ENCODE results near the gene POLE2. TPM values are rescaled to one million over a fixed set of nuclear protein-coding genes. Genes with fewer than 3 reads are reported as not detected.
"Not testable (repeated sequence)": the region's sequence is repeated elsewhere in the genome, so short reads cannot be mapped to it uniquely, and the experiment has no call there.

The POLE2 gene
- total and polyA plus RNA-seq, 2 donors: 3.4 to 19.3 TPM

DNA sequence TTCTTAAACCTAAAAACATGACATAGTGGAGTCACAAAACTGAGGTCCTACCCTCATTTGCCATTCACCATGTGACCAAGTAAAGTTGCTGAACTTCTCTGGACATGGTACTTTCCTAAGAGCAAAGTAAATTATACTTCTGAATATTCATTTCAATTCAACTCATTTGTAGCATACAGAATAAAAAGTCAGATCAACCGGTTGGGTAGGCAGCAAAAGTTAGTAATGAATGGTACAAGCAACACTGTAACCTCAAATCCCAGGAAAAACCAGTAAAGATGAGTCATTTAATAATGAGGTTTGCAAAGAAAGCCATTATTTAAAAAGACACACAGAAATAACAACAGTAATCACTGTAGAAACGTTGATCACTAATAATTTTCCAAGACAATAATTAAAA is 8.7 kb downstream of the POLE2 start:
- Histone ChIP-seq H3K4me3 (ENCODE audit: low read length in 2 of 2) (no peak overlapping the region), H3K27ac (ENCODE audit: low read depth in 1 of 2, low read length in 1 of 2) (no peak overlapping the region), H3K36me3 (ENCODE audit: control insufficient read depth in 2 of 2, insufficient read depth in 2 of 2, low read length in 1 of 2) (peaks cover 3 to 27% of the 10 kb centered on the region in 2 donors), H3K27me3 (ENCODE audit: control insufficient read depth in 2 of 2, insufficient read depth in 1 of 2, low read length in 1 of 2) (no peaks in the 10 kb centered on the region), H3K4me1 (ENCODE audit: control insufficient read depth in 2 of 2, insufficient read depth in 2 of 2, low read length in 2 of 2) (no peaks in the 10 kb centered on the region), H3K9me3 (ENCODE audit: control insufficient read depth in 2 of 2, insufficient read depth in 1 of 2, low read length in 1 of 2) (no peaks in the 10 kb centered on the region)
- no peak for DNase-seq (ENCODE audit: low read depth in 6 of 9, low spot score in 9 of 9)
- 95% methylated on average over 2 of the region's 2 CpGs for WGBS

DNA sequence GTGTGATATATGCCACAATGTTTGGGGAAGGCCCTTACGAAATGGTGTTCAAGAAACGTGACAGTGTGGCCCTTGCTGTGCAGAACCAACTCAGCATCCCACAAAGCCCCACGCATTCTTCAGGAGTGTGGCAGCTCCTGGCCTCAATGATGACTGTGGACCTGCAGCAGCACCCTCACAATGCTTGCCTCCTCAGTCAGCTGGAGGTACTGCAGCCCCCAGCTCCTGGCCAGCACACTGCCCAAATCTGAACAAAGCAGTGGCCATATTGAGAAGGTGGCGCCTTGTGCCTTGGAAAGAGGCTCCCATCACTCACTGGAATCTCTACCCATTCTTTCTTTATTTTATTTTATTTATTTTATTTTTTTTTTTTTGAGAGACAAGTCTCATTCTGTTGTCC is 10.4 kb downstream of the POLE2 start:
- Histone ChIP-seq H3K27me3 (ENCODE audit: control insufficient read depth in 2 of 2, insufficient read depth in 1 of 2, low read length in 1 of 2) (no peaks in the 10 kb centered on the region), H3K4me1 (ENCODE audit: control insufficient read depth in 2 of 2, insufficient read depth in 2 of 2, low read length in 2 of 2) (no peaks in the 10 kb centered on the region), H3K27ac (ENCODE audit: low read depth in 1 of 2, low read length in 1 of 2) (no peak overlapping the region), H3K36me3 (ENCODE audit: control insufficient read depth in 2 of 2, insufficient read depth in 2 of 2, low read length in 1 of 2) (peaks cover 3 to 24% of the 10 kb centered on the region in 2 donors), H3K4me3 (ENCODE audit: low read length in 2 of 2) (no peak overlapping the region), H3K9me3 (ENCODE audit: control insufficient read depth in 2 of 2, insufficient read depth in 1 of 2, low read length in 1 of 2) (no peaks in the 10 kb centered on the region)
- DNase-seq (ENCODE audit: low read depth in 6 of 9, low spot score in 9 of 9): no peak
- WGBS: 98% methylated on average over 4 of the region's 4 CpGs

DNA sequence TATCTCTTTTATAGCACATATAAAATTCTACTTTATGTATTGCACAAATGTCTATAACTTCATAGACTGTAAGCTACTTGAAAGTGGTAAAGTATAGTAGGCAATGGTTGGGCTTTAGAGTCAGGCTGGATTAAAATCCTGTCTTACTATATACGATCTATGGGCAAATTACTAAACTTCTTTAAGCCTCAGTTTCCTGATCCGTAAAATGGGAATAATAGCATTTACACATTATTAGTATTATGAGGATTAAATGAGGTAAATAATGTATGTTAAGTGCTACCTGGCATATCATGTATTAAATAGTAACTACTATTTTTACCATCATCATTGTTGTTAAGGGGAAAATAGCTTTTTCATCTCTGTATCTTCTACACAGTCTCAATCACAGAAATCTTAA is 14.4 kb downstream of the POLE2 start:
- DNase-seq (ENCODE audit: low read depth in 6 of 9, low spot score in 9 of 9): no peak
- peaks cover 0 to 22% of the 10 kb centered on the region in 2 donors for H3K36me3 ChIP-seq (ENCODE audit: control insufficient read depth in 2 of 2, insufficient read depth in 2 of 2, low read length in 1 of 2)
- H3K27ac ChIP-seq (ENCODE audit: low read depth in 1 of 2, low read length in 1 of 2): no peak overlapping the region
- H3K4me3 ChIP-seq (ENCODE audit: low read length in 2 of 2): no peak overlapping the region
- no peaks in the 10 kb centered on the region for H3K9me3 ChIP-seq (ENCODE audit: control insufficient read depth in 2 of 2, insufficient read depth in 1 of 2, low read length in 1 of 2)
- H3K4me1 ChIP-seq (ENCODE audit: control insufficient read depth in 2 of 2, insufficient read depth in 2 of 2, low read length in 2 of 2): no peaks in the 10 kb centered on the region
- 98% methylated on average over 2 of the region's 2 CpGs for WGBS
- no peaks in the 10 kb centered on the region for H3K27me3 ChIP-seq (ENCODE audit: control insufficient read depth in 2 of 2, insufficient read depth in 1 of 2, low read length in 1 of 2)

DNA sequence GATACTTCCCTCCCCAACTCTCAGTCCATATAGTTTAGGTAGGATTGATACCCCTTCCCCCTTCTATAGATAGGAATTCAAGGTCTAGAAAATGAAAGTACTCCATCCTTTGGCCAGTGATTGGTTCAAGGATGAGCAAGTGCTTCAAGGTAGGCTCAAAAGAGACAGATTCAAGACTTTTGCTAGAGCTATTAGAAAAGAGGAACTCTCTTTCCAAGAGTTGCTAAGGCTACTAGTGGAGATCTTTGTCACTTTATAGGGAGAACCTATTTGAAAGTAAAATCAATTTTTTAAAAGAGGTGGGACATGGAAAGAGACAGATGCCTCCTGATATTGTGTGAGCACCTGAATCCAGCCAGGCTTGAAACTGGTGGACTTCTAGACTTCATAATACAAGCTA is 17.5 kb downstream of the POLE2 start:
- Histone ChIP-seq H3K36me3 (ENCODE audit: control insufficient read depth in 2 of 2, insufficient read depth in 2 of 2, low read length in 1 of 2) (peaks cover 0 to 13% of the 10 kb centered on the region in 2 donors), H3K27ac (ENCODE audit: low read depth in 1 of 2, low read length in 1 of 2) (no peak overlapping the region), H3K4me1 (ENCODE audit: control insufficient read depth in 2 of 2, insufficient read depth in 2 of 2, low read length in 2 of 2) (no peaks in the 10 kb centered on the region), H3K4me3 (ENCODE audit: low read length in 2 of 2) (no peak overlapping the region), H3K27me3 (ENCODE audit: control insufficient read depth in 2 of 2, insufficient read depth in 1 of 2, low read length in 1 of 2) (no peaks in the 10 kb centered on the region), H3K9me3 (ENCODE audit: control insufficient read depth in 2 of 2, insufficient read depth in 1 of 2, low read length in 1 of 2) (no peaks in the 10 kb centered on the region)
- no peak for DNase-seq (ENCODE audit: low read depth in 6 of 9, low spot score in 9 of 9)

DNA sequence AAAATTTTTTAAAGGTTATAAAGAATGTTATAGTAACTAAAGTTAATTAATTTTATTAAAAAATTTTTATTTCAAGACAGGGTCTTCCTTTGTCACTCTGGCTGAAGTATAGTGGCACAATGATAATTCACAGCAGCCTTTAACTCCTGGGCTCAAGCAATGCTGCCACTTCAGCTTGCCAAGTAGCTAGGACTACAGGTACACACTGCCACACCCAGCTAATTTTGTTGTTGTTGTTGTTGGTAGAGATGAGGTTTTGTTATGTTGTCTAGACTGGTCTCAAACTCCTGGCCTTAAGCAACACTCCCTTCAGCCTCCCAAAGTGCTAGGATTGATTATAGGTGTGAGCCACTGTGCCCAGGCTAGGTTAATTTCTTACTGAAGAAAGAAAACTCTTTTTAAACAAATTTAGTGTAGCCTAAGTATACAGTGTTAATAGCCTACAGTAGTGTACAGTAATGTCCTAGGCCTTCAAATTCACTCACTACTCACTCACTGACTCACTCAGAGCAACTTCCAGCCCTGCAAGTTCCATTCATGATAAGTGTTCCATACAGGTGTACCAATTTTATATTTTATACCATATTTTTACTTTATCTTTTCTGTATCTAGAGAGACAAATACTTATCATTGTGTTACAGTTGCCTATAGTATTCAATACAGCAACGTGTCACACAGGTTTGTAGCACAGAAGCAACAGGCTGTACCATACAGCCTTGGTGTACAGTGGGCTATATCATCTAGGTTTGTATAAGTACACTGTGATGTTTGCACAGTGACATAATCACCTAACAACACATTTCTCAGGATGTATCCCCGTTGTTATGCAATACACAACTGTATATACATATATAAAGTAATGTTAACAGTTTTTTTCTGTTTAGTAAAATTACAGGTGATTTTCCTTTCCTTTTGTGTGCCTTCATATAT is 28.2 kb downstream of the POLE2 start:
- 95% methylated on average over 2 of the region's 2 CpGs for WGBS
- H3K9me3 ChIP-seq (ENCODE audit: control insufficient read depth in 2 of 2, insufficient read depth in 1 of 2, low read length in 1 of 2): no peaks in the 10 kb centered on the region
- no peaks in the 10 kb centered on the region for H3K27me3 ChIP-seq (ENCODE audit: control insufficient read depth in 2 of 2, insufficient read depth in 1 of 2, low read length in 1 of 2)
- H3K4me3 ChIP-seq (ENCODE audit: low read length in 2 of 2): no peak overlapping the region
- H3K4me1 ChIP-seq (ENCODE audit: control insufficient read depth in 2 of 2, insufficient read depth in 2 of 2, low read length in 2 of 2): no peaks in the 10 kb centered on the region
- DNase-seq (ENCODE audit: low read depth in 6 of 9, low spot score in 9 of 9): no peak
- H3K27ac ChIP-seq (ENCODE audit: low read depth in 1 of 2, low read length in 1 of 2): no peak overlapping the region
- no peaks in the 10 kb centered on the region for H3K36me3 ChIP-seq (ENCODE audit: control insufficient read depth in 2 of 2, insufficient read depth in 2 of 2, low read length in 1 of 2)

DNA sequence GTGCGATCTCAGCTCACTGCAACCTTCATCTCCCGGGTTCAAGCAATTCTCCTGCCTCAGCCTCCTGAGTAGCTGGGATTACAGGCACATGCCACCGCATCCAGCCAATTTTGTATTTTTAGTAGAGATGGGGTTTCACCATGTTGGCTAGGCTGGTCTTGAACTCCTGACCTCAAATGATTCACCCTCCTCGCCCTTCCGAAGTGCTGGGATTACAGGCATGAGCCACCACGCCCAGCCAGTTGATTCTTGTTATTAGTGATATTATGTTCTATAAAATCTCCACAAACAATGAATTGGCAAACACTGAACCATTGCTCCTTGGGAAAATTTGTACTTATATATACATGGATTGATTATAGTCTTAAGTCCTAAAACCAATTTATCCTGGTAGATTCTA is 30.5 kb downstream of the POLE2 start:
- H3K27me3 ChIP-seq (ENCODE audit: control insufficient read depth in 2 of 2, insufficient read depth in 1 of 2, low read length in 1 of 2); H3K27ac ChIP-seq (ENCODE audit: low read depth in 1 of 2, low read length in 1 of 2); DNase-seq (ENCODE audit: low read depth in 6 of 9, low spot score in 9 of 9); H3K9me3 ChIP-seq (ENCODE audit: control insufficient read depth in 2 of 2, insufficient read depth in 1 of 2, low read length in 1 of 2); H3K4me3 ChIP-seq (ENCODE audit: low read length in 2 of 2); H3K4me1 ChIP-seq (ENCODE audit: control insufficient read depth in 2 of 2, insufficient read depth in 2 of 2, low read length in 2 of 2); H3K36me3 ChIP-seq (ENCODE audit: control insufficient read depth in 2 of 2, insufficient read depth in 2 of 2, low read length in 1 of 2): not testable (repeated sequence)
- WGBS: 98% methylated on average over 6 of the region's 6 CpGs

DNA sequence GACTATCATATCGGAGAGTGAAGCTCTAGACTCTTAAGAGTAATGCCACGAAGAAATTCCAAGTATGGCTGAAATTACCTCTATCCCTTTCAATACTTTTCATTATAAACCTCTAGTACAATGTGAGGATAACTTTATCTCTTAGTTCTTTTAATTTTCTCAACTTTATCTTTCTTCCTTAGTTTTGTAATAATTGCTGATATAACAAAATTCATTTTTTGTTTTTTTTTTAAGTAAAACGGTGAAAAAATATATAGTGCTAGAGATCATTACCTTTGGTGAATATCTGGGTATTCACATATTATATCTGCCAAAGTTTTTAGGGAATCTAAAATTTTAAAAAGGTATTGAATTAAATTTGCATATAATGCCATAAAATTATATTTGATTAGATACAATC is 33.5 kb downstream of the POLE2 start:
- DNase-seq (ENCODE audit: low read depth in 6 of 9, low spot score in 9 of 9): no peak
- H3K27me3 ChIP-seq (ENCODE audit: control insufficient read depth in 2 of 2, insufficient read depth in 1 of 2, low read length in 1 of 2): no peaks in the 10 kb centered on the region
- no peaks in the 10 kb centered on the region for H3K9me3 ChIP-seq (ENCODE audit: control insufficient read depth in 2 of 2, insufficient read depth in 1 of 2, low read length in 1 of 2)
- no peak overlapping the region for H3K27ac ChIP-seq (ENCODE audit: low read depth in 1 of 2, low read length in 1 of 2)
- H3K36me3 ChIP-seq (ENCODE audit: control insufficient read depth in 2 of 2, insufficient read depth in 2 of 2, low read length in 1 of 2): peaks cover 4 to 10% of the 10 kb centered on the region in 2 donors
- 97% methylated on average over 3 of the region's 3 CpGs for WGBS
- H3K4me3 ChIP-seq (ENCODE audit: low read length in 2 of 2): no peak overlapping the region
- H3K4me1 ChIP-seq (ENCODE audit: control insufficient read depth in 2 of 2, insufficient read depth in 2 of 2, low read length in 2 of 2): no peaks in the 10 kb centered on the region

DNA sequence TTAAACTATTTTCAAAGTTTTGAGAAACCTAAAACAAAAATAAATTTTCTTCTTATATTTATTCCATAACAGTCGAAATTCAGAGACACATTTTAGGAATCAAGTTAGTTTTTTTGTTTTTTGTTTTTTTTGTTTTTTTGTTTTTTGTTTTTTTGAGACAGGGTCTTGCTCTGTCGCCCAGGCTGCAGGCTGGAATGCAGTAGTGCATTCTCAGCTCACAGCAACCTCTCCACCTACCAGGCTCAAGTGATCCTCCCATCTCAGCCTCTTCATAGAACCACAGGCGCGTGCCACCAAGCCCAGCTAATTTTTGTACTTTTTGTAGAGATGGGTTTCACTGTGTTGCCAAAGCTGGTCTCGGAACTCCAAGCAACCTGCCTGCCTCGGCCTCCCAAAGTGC is 34.5 kb downstream of the POLE2 start:
- WGBS: 99% methylated on average over 6 of the region's 6 CpGs
- no peak overlapping the region for H3K4me3 ChIP-seq (ENCODE audit: low read length in 2 of 2)
- H3K4me1 ChIP-seq (ENCODE audit: control insufficient read depth in 2 of 2, insufficient read depth in 2 of 2, low read length in 2 of 2): no peaks in the 10 kb centered on the region

DNA sequence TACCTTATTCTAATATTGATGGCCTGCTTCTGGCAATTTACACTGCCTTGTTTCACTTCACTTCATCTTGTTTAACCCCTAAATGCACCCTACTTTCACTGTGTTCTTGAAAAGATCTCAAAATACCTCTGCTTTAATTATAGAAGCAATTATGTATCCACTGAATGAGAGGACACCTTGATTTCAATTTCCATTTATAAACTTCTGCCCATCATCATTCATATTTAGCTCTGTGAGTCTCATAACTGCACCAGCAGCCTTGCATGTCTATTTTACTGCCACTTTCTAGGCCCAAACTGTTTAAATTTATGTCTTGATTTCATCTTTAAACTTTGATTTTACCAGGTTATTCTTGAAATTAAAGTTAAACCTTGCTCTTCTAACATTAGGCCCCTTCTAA is 45.9 kb downstream of the POLE2 start:
- no peaks in the 10 kb centered on the region for H3K27me3 ChIP-seq (ENCODE audit: control insufficient read depth in 2 of 2, insufficient read depth in 1 of 2, low read length in 1 of 2)
- no peak overlapping the region for H3K4me3 ChIP-seq (ENCODE audit: low read length in 2 of 2)
- H3K36me3 ChIP-seq (ENCODE audit: control insufficient read depth in 2 of 2, insufficient read depth in 2 of 2, low read length in 1 of 2): peaks cover 0 to 37% of the 10 kb centered on the region in 2 donors
- no peaks in the 10 kb centered on the region for H3K9me3 ChIP-seq (ENCODE audit: control insufficient read depth in 2 of 2, insufficient read depth in 1 of 2, low read length in 1 of 2)
- no peak for DNase-seq (ENCODE audit: low read depth in 6 of 9, low spot score in 9 of 9)
- H3K27ac ChIP-seq (ENCODE audit: low read depth in 1 of 2, low read length in 1 of 2): no peak overlapping the region
- peaks cover 0 to 4% of the 10 kb centered on the region in 2 donors for H3K4me1 ChIP-seq (ENCODE audit: control insufficient read depth in 2 of 2, insufficient read depth in 2 of 2, low read length in 2 of 2)

More for the DNA sequence above, 34.5 kb downstream of the POLE2 start:
- Histone ChIP-seq H3K27ac (ENCODE audit: low read depth in 1 of 2, low read length in 1 of 2) (no peak overlapping the region), H3K27me3 (ENCODE audit: control insufficient read depth in 2 of 2, insufficient read depth in 1 of 2, low read length in 1 of 2) (no peaks in the 10 kb centered on the region), H3K36me3 (ENCODE audit: control insufficient read depth in 2 of 2, insufficient read depth in 2 of 2, low read length in 1 of 2) (peaks cover 6 to 10% of the 10 kb centered on the region in 2 donors), H3K9me3 (ENCODE audit: control insufficient read depth in 2 of 2, insufficient read depth in 1 of 2, low read length in 1 of 2) (no peaks in the 10 kb centered on the region)
- no peak for DNase-seq (ENCODE audit: low read depth in 6 of 9, low spot score in 9 of 9)
